Transverse colon (tissue), 4 donors: ENCODE measurements around the gene DPH7. TPM values are rescaled to one million over a fixed set of nuclear protein-coding genes. Genes with fewer than 3 reads are reported as not detected.
"Not testable (repeated sequence)": the region's sequence is repeated elsewhere in the genome, so short reads cannot be mapped to it uniquely, and the experiment has no call there.

Source experiments
- DNase-seq: peaks from one replicate; pipeline ENCODE4 v3.0.0-alpha.2; 2019
- H3K27ac ChIP-seq, 4 donors: fragments of 200-600 bp; sonication (generic); 2 replicates each; pipeline ENCODE4 v1.5.1; 2016 to 2018; ENCODE audit warnings: inconsistent platforms in 4 of 4
- H3K27me3 ChIP-seq: fragments of 200-600 bp; sonication (generic); 2 replicates; pipeline ENCODE4 v1.5.1; 2017; ENCODE audit warnings: inconsistent platforms
- H3K36me3 ChIP-seq, 4 donors: fragments of 200-600 bp; sonication (generic); 2 replicates each; pipeline ENCODE4 v1.5.1; 2017 to 2019; ENCODE audit warnings: inconsistent platforms in 4 of 4
- H3K4me1 ChIP-seq, 4 donors: fragments of 200-600 bp; sonication (generic); 2 replicates each; pipeline ENCODE4 v1.5.1; 2017 to 2020; ENCODE audit warnings: inconsistent platforms in 4 of 4
- H3K4me3 ChIP-seq, 4 donors: fragments of 200-600 bp; sonication (generic); 1 replicate in 1 of 4; 2 replicates in 3 of 4; pipeline versions ENCODE4 v1.5.1 to v1.6.1; 2017 to 2019; ENCODE audit warnings: inconsistent platforms in 4 of 4
- H3K9me3 ChIP-seq, 2 donors: fragments of 200-600 bp; sonication (generic); 2 replicates each; pipeline ENCODE4 v1.5.1; 2017 to 2019; ENCODE audit warnings: inconsistent platforms in 2 of 2
- CTCF ChIP-seq, 5 experiments: fragments of 200-600 bp in 3 of 5; fragments of 450-650 bp in 2 of 5; sonication (generic) in 3 of 5; IDR thresholded peaks; 1 replicate in 2 of 5; 2 replicates in 3 of 5; pipeline ENCODE4 v1.5.1; 2016 to 2017; ENCODE audit warnings: antibody characterized with exemption in 5 of 5, inconsistent platforms in 3 of 5, mild to moderate bottlenecking in 2 of 5, moderate library complexity in 1 of 5
- EP300 ChIP-seq: sonication (generic); formaldehyde crosslinking; IDR thresholded peaks from one replicate; pipeline ENCODE4 v1.6.1; 2017; ENCODE audit warnings: antibody characterized with exemption, low read depth
- POLR2A ChIP-seq: fragments of 450-650 bp; IDR thresholded peaks from one replicate; pipeline ENCODE4 v1.6.1; 2016; ENCODE audit warnings: antibody characterized with exemption, mild to moderate bottlenecking, moderate library complexity
- POLR2AphosphoS5 ChIP-seq, 3 donors: sonication (generic); formaldehyde crosslinking; IDR thresholded peaks; one replicate each; pipeline ENCODE4 v1.6.1; 2016; ENCODE audit warnings: antibody characterized with exemption in 3 of 3
- WGBS, 2 donors: methylation state at CpG; one replicate each; pipeline ENCODE4 v1.1.5; 2018; ENCODE audit warnings: low coverage in 1 of 2; 5-methylcytosine and 5-hydroxymethylcytosine counted together
- in situ Hi-C, 4 donors: fragments of 200-750 bp; cut with MboI; loops; one replicate each; pipeline versions ENCODE4 v1.15.0 to v1.15.1; 2017; ENCODE audit warnings: low sequenced_read_pairs in 3 of 4, low pct_ligation_motif_present in 1 of 4, low pct_unique_long_range_greater_than_20kb in 1 of 4
- intact Hi-C: fragments of 100-400 bp; cut with DNase I; formaldehyde crosslinking; loops from one replicate; pipeline ENCODE4 v1.15.1; 2023; ENCODE audit warnings: low total_unique reads
- total RNA-seq, 4 donors: library from RNA; depleted of rRNA; stranded (reverse); fragments of >200 nt; gene quantifications; one replicate each; pipeline ENCODE4 v1.1.0, GENCODE V29; 2016

DPH7 gene
- total RNA-seq, 4 donors from 2014 or later = 28.8 to 53.5 (median 36.6) TPM

GRCh38 chr9:137535120-137535428 lies 43.7 kb downstream of the DPH7 start:
- Histone ChIP-seq H3K27ac (peak overlapping the region in 1 of 4 donors; percentile 22), H3K27me3 (no peaks in the 10 kb centered on the region), H3K36me3 (no peaks in the 10 kb centered on the region), H3K9me3 (no peaks in the 10 kb centered on the region), H3K4me1 (peaks cover 3 to 12% (median 7%) of the 10 kb centered on the region in 4 donors), H3K4me3 (no peak overlapping the region)
- intact Hi-C loops = no loop called here
- in situ Hi-C loops = no loop called here
- TF ChIP-seq EP300 (no peak), POLR2AphosphoS5 (IDR thresholded peaks at IDR 0.05) (no peak), POLR2A (no peak), CTCF (IDR thresholded peaks at IDR 0.05) (peak in 1 of 5 experiments; percentile 7)
- DNase-seq = no peak

- no peak overlapping the region for H3K4me3 ChIP-seq
- WGBS, 2 donors = 31 to 40% methylated on average over 7 to 19 of the region's 19 CpGs
Measured at GRCh38 chr9:137534256-137535119, 44.2 kb downstream of the DPH7 start.

GRCh38 chr9:137532891-137533468 lies 45.7 kb downstream of the DPH7 start:
- H3K36me3 ChIP-seq, H3K9me3 ChIP-seq, DNase-seq, H3K27ac ChIP-seq, H3K27me3 ChIP-seq, in situ Hi-C loops, intact Hi-C loops, H3K4me3 ChIP-seq: not testable (repeated sequence)
- 86% methylated on average over 9 of the region's 10 CpGs; no CpG with 5 or more reads in 1 of the 2 donors for WGBS, 2 donors
- H3K4me1 ChIP-seq = peaks cover 3 to 12% (median 7%) of the 10 kb centered on the region in 4 donors

More at GRCh38 chr9:137534256-137535119, 44.2 kb downstream of the DPH7 start:
- H3K9me3 ChIP-seq = no peaks in the 10 kb centered on the region
- TF ChIP-seq EP300 = no peak
- TF ChIP-seq POLR2AphosphoS5 (IDR thresholded peaks at IDR 0.05) = no peak
- peak; percentile 64 to 73 (median 68) for TF ChIP-seq CTCF (IDR thresholded peaks at IDR 0.05)
- TF ChIP-seq POLR2A = no peak
- no peak for DNase-seq
- peaks cover 3 to 12% (median 7%) of the 10 kb centered on the region in 4 donors for H3K4me1 ChIP-seq
- H3K27ac ChIP-seq = peak overlapping the region in 1 of 4 donors; percentile 22
- intact Hi-C loops = no loop called here
- H3K36me3 ChIP-seq = no peaks in the 10 kb centered on the region
- in situ Hi-C loops = no loop called here
- no peaks in the 10 kb centered on the region for H3K27me3 ChIP-seq

- no peaks in the 10 kb centered on the region for H3K36me3 ChIP-seq
- intact Hi-C loops (no loop called here), in situ Hi-C loops (no loop called here)
- TF ChIP-seq EP300 (no peak), POLR2AphosphoS5 (IDR thresholded peaks at IDR 0.05) (no peak), POLR2A (no peak), CTCF (IDR thresholded peaks at IDR 0.05) (no peak)
- H3K9me3 ChIP-seq = no peaks in the 10 kb centered on the region
- H3K27ac ChIP-seq = no peak overlapping the region
- 67% methylated on average over 17 of the region's 17 CpGs; no CpG with 5 or more reads in 1 of the 2 donors for WGBS, 2 donors
- no peak for DNase-seq
- H3K4me3 ChIP-seq = no peak overlapping the region
- no peaks in the 10 kb centered on the region for H3K27me3 ChIP-seq
- H3K4me1 ChIP-seq = peaks cover 3 to 12% (median 7%) of the 10 kb centered on the region in 4 donors
Measured at GRCh38 chr9:137531099-137531765, 47.5 kb downstream of the DPH7 start.
